GM18861 (cell line): ENCODE results near the gene EPYC.

Experiments used
- ATAC-seq: cut with Tn5 transposase; IDR thresholded peaks from one replicate; pipeline ENCODE4 v1.9.1; 2021; ENCODE audit not compliant: unreplicated experiment

The EPYC gene

DNA sequence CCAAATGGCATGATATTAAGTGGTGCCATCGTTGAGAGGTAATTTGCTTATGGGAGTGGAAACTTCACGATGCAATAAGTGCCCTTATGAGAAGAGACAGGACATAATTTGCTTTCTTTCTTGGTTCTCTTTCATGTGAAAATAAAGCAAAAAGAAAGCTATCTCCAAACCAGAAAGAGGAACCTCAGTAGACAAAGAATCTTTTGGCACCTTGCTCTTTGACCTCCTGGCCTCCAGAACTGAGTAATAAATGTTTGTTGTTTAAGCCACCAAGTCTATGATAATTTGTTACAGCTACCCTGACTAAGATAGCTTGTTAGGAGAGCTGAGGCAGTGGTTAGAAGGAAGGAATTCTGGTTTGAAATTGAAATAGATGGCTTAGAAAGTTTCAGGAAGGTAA, 89.4 kb downstream of the EPYC start:
- ATAC-seq = no peak
